Peyer's patch (tissue), 4 donors: ENCODE data around the gene ABHD1. TPM values are rescaled to one million over a fixed set of nuclear protein-coding genes. Genes with fewer than 3 reads are reported as not detected.
"Not testable (repeated sequence)": the region's sequence is repeated elsewhere in the genome, so short reads cannot be mapped to it uniquely, and the experiment has no call there.

ENCODE experiments used
- DNase-seq, 3 donors: peaks; one replicate each; pipeline ENCODE4 v3.0.0-alpha.2; 2017 to 2019
- H3K27ac ChIP-seq, 4 donors: fragments of 200-600 bp; sonication (generic); one replicate each; pipeline ENCODE4 v1.5.1; 2016 to 2019
- H3K27me3 ChIP-seq, 2 donors: fragments of 200-600 bp; sonication (generic); one replicate each; pipeline ENCODE4 v1.5.1; 2019
- H3K36me3 ChIP-seq, 3 donors: fragments of 200-600 bp; sonication (generic); one replicate each; pipeline ENCODE4 v1.5.1; 2016 to 2019
- H3K4me1 ChIP-seq, 4 donors: fragments of 200-600 bp; sonication (generic); one replicate each; pipeline ENCODE4 v1.5.1; 2016 to 2019
- H3K4me3 ChIP-seq, 4 donors: fragments of 200-600 bp; sonication (generic); 1 replicate in 3 of 4; 2 replicates in 1 of 4; pipeline ENCODE4 v1.5.1; 2016 to 2019; ENCODE audit warnings: mild to moderate bottlenecking in 1 of 4
- H3K9me3 ChIP-seq, 4 donors: fragments of 200-600 bp; sonication (generic); one replicate each; pipeline ENCODE4 v1.5.1; 2016 to 2019; ENCODE audit warnings: mild to moderate bottlenecking in 1 of 4
- POLR2A ChIP-seq, 2 donors: fragments of 450-650 bp; IDR thresholded peaks; one replicate each; pipeline ENCODE4 v1.5.1; 2017; ENCODE audit warnings: antibody characterized with exemption in 2 of 2, mild to moderate bottlenecking in 2 of 2, moderate library complexity in 2 of 2
- total RNA-seq, 4 donors: library from RNA; depleted of rRNA; stranded (reverse); fragments of >200 nt; gene quantifications; one replicate each; pipeline ENCODE4 v1.1.0, GENCODE V29; 2016
- TF ChIP-seq, protein P1 (sequence below), 6 experiments: fragments of 450-650 bp in 4 of 6; fragments of 200-600 bp in 2 of 6; sonication (generic) in 1 of 6; IDR thresholded peaks; one replicate each; pipeline ENCODE4 v1.5.1; 2017 to 2019; ENCODE audit warnings: antibody characterized with exemption in 6 of 6, mild to moderate bottlenecking in 3 of 6, moderate library complexity in 1 of 6

Gene ABHD1
- total RNA-seq, 4 donors from 2014 or later, result 2.8 TPM; not detected in 3

- no peak overlapping the region for H3K4me3 ChIP-seq
- TF ChIP-seq, protein P1, sequence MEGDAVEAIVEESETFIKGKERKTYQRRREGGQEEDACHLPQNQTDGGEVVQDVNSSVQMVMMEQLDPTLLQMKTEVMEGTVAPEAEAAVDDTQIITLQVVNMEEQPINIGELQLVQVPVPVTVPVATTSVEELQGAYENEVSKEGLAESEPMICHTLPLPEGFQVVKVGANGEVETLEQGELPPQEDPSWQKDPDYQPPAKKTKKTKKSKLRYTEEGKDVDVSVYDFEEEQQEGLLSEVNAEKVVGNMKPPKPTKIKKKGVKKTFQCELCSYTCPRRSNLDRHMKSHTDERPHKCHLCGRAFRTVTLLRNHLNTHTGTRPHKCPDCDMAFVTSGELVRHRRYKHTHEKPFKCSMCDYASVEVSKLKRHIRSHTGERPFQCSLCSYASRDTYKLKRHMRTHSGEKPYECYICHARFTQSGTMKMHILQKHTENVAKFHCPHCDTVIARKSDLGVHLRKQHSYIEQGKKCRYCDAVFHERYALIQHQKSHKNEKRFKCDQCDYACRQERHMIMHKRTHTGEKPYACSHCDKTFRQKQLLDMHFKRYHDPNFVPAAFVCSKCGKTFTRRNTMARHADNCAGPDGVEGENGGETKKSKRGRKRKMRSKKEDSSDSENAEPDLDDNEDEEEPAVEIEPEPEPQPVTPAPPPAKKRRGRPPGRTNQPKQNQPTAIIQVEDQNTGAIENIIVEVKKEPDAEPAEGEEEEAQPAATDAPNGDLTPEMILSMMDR (IDR thresholded peaks at IDR 0.05), result no peak
- H3K36me3 ChIP-seq, result no peaks in the 10 kb centered on the region
- H3K4me1 ChIP-seq, result peaks cover 0 to 16% (median 1%) of the 10 kb centered on the region in 4 donors
- H3K27ac ChIP-seq, result no peak overlapping the region
- H3K27me3 ChIP-seq, result no peaks in the 10 kb centered on the region
- DNase-seq, result no peak
- H3K9me3 ChIP-seq, result no peaks in the 10 kb centered on the region
These were observed 47.1 kb downstream of the ABHD1 start for GRCh38 chr2:27170581-27171337.

DNA sequence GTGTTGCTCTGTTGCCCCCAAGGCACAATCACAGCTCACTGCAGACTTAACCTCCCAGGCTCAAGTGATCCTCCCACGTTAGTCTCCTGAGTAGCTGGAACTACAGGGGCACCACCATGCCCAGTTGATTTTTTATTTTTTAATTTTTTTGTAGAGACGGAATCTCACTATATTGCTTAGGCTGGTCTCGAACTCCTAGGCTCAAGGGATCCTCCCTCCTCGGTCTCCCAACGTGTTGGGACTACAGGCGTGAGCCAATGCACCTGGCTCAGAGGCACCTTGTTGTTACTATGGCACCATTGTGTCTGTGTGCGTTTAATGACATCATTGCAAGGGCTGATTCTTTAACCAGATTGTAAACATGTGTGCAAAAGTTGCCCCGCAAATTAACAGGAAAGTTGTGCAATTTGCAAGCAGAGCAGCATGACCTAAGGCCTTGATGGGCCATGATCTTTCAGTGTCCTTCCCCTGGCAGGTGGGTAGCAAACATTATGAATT lies 47.8 kb downstream of the ABHD1 start:
- Histone ChIP-seq H3K9me3 (no peaks in the 10 kb centered on the region), H3K27me3 (no peaks in the 10 kb centered on the region), H3K36me3 (no peaks in the 10 kb centered on the region), H3K4me1 (peaks cover 0 to 16% (median 1%) of the 10 kb centered on the region in 4 donors), H3K4me3 (no peak overlapping the region), H3K27ac (no peak overlapping the region)
- no peak for DNase-seq
- TF ChIP-seq, protein P1 (IDR thresholded peaks at IDR 0.05), result no peak
- no peak for TF ChIP-seq POLR2A (IDR thresholded peaks at IDR 0.05)

DNA sequence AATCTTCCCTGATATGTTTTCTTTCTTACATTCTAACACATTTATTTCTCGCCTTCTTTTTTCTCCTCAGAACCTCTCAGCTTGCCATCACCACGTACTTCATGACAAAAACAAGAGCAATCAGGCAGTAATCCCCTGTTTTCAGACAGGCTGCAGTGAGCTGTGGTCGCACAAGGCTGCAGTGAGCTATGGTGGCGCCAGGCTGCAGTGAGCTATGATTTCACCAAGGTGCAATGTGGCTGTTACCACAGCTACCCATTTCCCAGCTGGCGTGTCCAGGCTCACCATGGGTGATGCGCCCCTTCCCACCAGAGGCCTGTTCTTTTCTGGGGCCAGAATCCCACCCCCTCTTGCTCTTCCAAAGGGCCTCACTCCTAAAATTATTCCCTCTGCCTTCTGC lies 51.0 kb downstream of the ABHD1 start:
- Histone ChIP-seq H3K4me1 (peaks cover 0 to 12% (median 1%) of the 10 kb centered on the region in 4 donors), H3K36me3 (no peaks in the 10 kb centered on the region), H3K9me3 (no peaks in the 10 kb centered on the region), H3K27me3 (no peaks in the 10 kb centered on the region), H3K27ac (no peak overlapping the region), H3K4me3 (no peak overlapping the region)
- TF ChIP-seq, protein P1 (IDR thresholded peaks at IDR 0.05), result no peak
- TF ChIP-seq POLR2A (IDR thresholded peaks at IDR 0.05), result no peak
- no peak for DNase-seq

DNA sequence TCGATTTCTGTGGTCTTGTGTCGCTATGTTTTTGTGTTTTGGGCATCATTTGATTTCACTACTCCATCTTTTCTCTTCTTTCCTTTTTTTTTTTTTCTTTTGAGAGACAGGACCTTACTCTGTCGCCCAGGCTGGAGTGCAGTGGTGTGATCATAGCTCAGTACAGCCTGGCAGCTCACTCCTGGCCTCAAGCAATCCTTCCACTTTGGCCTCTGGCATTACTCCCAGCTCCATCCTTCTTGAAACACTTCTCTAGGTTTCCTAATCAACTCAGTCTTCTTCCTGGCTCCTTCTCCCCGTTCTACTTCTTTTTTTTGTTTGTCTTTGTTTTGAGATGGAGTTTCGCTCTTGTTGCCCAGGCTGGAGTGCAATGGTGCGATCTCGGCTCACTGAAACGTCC lies 51.7 kb downstream of the ABHD1 start:
- H3K9me3 ChIP-seq, result no peaks in the 10 kb centered on the region
- no peak overlapping the region for H3K4me3 ChIP-seq
- no peaks in the 10 kb centered on the region for H3K27me3 ChIP-seq
- TF ChIP-seq, protein P1 (IDR thresholded peaks at IDR 0.05), result no peak
- no peak for TF ChIP-seq POLR2A (IDR thresholded peaks at IDR 0.05)
- no peaks in the 10 kb centered on the region for H3K36me3 ChIP-seq
- H3K4me1 ChIP-seq, result peaks cover 0 to 5% (median 0%) of the 10 kb centered on the region in 4 donors
- DNase-seq, result no peak
- no peak overlapping the region for H3K27ac ChIP-seq

GRCh38 chr2:27175781-27176180 lies 52.2 kb downstream of the ABHD1 start:
- H3K36me3 ChIP-seq, H3K27me3 ChIP-seq, H3K9me3 ChIP-seq, H3K4me1 ChIP-seq, H3K27ac ChIP-seq, H3K4me3 ChIP-seq, DNase-seq: not testable (repeated sequence)

DNA sequence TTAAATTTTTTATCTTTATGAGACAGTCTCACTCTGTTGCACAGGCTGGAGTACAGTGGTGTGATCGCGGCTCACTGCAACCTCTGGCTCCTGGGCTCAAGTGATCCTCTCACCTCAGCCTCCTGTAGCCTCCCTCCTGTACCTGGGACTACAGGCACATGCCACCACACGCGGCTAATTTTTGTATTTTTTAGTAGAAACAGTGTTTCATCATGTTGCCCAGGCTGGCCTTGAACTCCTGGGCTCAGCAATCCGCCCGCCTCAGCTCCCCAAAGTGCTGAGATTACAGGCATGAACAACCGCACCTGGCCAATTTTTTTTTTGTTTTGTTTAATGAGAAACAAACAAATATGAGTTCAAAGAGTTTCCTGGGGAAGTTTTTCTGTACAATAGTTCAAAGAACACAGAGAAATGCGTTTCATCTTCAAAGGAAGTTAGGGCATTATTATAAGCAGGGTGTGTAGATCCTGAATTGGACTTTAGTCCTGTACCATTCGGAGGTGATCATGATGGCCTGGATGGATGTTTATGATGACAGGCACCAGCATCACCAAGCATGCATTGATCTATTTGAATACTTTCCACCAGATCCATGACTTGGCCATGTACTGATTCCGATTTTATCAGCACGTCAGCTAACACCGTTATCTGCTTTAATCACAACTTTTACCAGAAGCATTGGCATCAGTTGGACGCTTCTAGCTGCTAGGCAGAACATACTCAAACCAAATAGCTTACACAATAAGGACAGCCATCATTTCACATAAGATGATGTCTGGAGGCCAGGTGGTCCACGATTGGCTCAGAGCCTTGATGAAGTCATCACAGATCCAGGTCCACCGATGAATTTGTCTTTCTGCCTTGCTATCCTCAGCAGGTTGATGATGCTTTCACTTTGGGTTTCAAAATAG lies 54.1 kb downstream of the ABHD1 start:
- Histone ChIP-seq H3K27me3 (no peaks in the 10 kb centered on the region), H3K4me3 (no peak overlapping the region), H3K9me3 (no peaks in the 10 kb centered on the region), H3K27ac (no peak overlapping the region), H3K36me3 (no peaks in the 10 kb centered on the region), H3K4me1 (no peaks in the 10 kb centered on the region)
- DNase-seq, result no peak
- TF ChIP-seq POLR2A (IDR thresholded peaks at IDR 0.05), result no peak
- TF ChIP-seq, protein P1 (IDR thresholded peaks at IDR 0.05), result no peak
